HepG2 (cell line): ENCODE data around the gene ESPN. TPM values are rescaled to one million over a fixed set of nuclear protein-coding genes. Genes with fewer than 3 reads are reported as not detected.
"Not testable (repeated sequence)": the region's sequence is repeated elsewhere in the genome, so short reads cannot be mapped to it uniquely, and the experiment has no call there.

Experiments used
- ATAC-seq: fragments of 200-7000 bp; cut with Tn5 transposase; 3 replicates; pipeline ENCODE4 v1.9.1; 2020; ENCODE audit warnings: mild to moderate bottlenecking, moderate library complexity
- BruUV-seq: library from RNA; stranded (reverse); fragments of 400-500 nt; replicated peaks from 2 replicates; lab custom pipeline; 2021; lab: Mats Ljungman, UMichigan
- CTCF ChIA-PET: fragments of 300-600 bp; formaldehyde crosslinking; extraction: SDS; loops from one replicate; lab custom pipeline; 2021; ENCODE audit warnings: low total read pairs, inconsistent platforms, low intra/inter-chr PET ratio; lab: Yijun Ruan, JAX
- POLR2A ChIA-PET: fragments of 350-600 bp; sonication (Branson Sonifier 250); formaldehyde crosslinking; loops from one replicate; lab custom pipeline; 2020; ENCODE audit warnings: antibody characterized with exemption, inconsistent platforms; lab: Yijun Ruan, JAX
- DNase-seq: peaks from one replicate; pipeline ENCODE4 v3.0.0-alpha.2; 2015; ENCODE audit warnings: low spot score
- FAIRE-seq: peaks from 3 replicates; lab custom pipeline; 2011; peaks lifted over from hg19 to GRCh38; lab: Jason Lieb, UNC
- H2AFZ ChIP-seq: one replicate; pipeline ENCODE4 v1.6.1; 2011; ENCODE audit warnings: low read length, inconsistent platforms
- H3K27ac ChIP-seq: fragments of 300-600 bp; 3 replicates; pipeline ENCODE4 v1.8.0; 2011; ENCODE audit warnings: mixed run types, mild to moderate bottlenecking, mixed read lengths, low read length, inconsistent platforms; ENCODE audit not compliant: insufficient read depth; ENCODE audit errors: extremely low read length
- H3K27me3 ChIP-seq, 2 experiments: fragments of 200-600 bp in 1 of 2; 2 replicates in 1 of 2; 3 replicates in 1 of 2; pipeline versions ENCODE4 v1.6.0 to v1.8.0; 2011; ENCODE audit warnings: low read length in 2 of 2, mild to moderate bottlenecking in 2 of 2, moderate library complexity in 2 of 2, inconsistent platforms in 1 of 2; ENCODE audit not compliant: insufficient read depth in 2 of 2, control insufficient read depth in 1 of 2
- H3K36me3 ChIP-seq, 2 experiments: fragments of 200-600 bp in 1 of 2; replicated peaks in 1 of 2; 2 replicates in 1 of 2; 3 replicates in 1 of 2; pipeline versions ENCODE4 v1.5.1 to v1.8.0; 2011; ENCODE audit warnings: low read length in 2 of 2, inconsistent platforms in 1 of 2; ENCODE audit not compliant: insufficient read depth in 2 of 2, control insufficient read depth in 1 of 2
- H3K4me1 ChIP-seq: 2 replicates; pipeline ENCODE4 v1.5.1; 2012; ENCODE audit warnings: low read length, inconsistent platforms; ENCODE audit not compliant: insufficient read depth
- H3K4me2 ChIP-seq: 2 replicates; pipeline ENCODE4 v1.6.0; 2011; ENCODE audit warnings: low read depth, low read length, inconsistent platforms
- H3K4me3 ChIP-seq, 3 experiments: fragments of 200-600 bp in 1 of 3; sonication (generic), shearing (Covaris generic) in 1 of 3; replicated peaks in 1 of 3; 2 replicates each; pipeline ENCODE4 v1.5.1; 2011 to 2016; ENCODE audit warnings: low read length in 3 of 3, inconsistent platforms in 2 of 3, low read depth in 2 of 3, mild to moderate bottlenecking in 2 of 3, control low read depth in 1 of 3, mixed read lengths in 1 of 3; ENCODE audit not compliant: insufficient read depth in 1 of 3
- H3K79me2 ChIP-seq: one replicate; pipeline ENCODE4 v1.6.1; 2011; ENCODE audit warnings: low read length, inconsistent platforms; ENCODE audit not compliant: insufficient read depth
- H3K9ac ChIP-seq: 2 replicates; pipeline ENCODE4 v1.6.0; 2011; ENCODE audit warnings: mild to moderate bottlenecking, low read depth, low read length, inconsistent platforms; ENCODE audit not compliant: insufficient read depth
- H3K9me3 ChIP-seq: 2 replicates; pipeline ENCODE4 v1.5.1; 2012; ENCODE audit warnings: mild to moderate bottlenecking, low read length
- H4K20me1 ChIP-seq: 2 replicates; pipeline ENCODE4 v1.6.0; 2011; ENCODE audit warnings: inconsistent platforms, mild to moderate bottlenecking, low read length, moderate library complexity; ENCODE audit not compliant: insufficient read depth
- ZNF343 ChIP-seq: sonication (generic); formaldehyde crosslinking; IDR thresholded peaks from 2 replicates; pipeline ENCODE4 v1.4.0; 2020; ENCODE audit warnings: mild to moderate bottlenecking, missing genetic modification reagents
- ZNF569 ChIP-seq: sonication (generic); formaldehyde crosslinking; IDR thresholded peaks from 2 replicates; pipeline ENCODE4 v1.5.0; 2020; ENCODE audit warnings: mild to moderate bottlenecking, missing genetic modification reagents, moderate library complexity, borderline replicate concordance
- WGBS: methylation state at CpG from one replicate; pipeline ENCODE4 v1.1.6; 2017; ENCODE audit warnings: low lambda C conversion rate; 5-methylcytosine and 5-hydroxymethylcytosine counted together
- in situ Hi-C: cut with HindIII; loops from 2 replicates; pipeline ENCODE4 v1.10.0; 2017; ENCODE audit warnings: low pct_unique_long_range_greater_than_20kb; ENCODE audit not compliant: extremely low pct_ligation_motif_present
- intact Hi-C: fragments of 100-400 bp; cut with micrococcal nuclease; formaldehyde crosslinking; loops from one replicate; pipeline ENCODE4 v1.10.0; 2022; ENCODE audit not compliant: unreplicated experiment
- polyA plus RNA-seq, 8 experiments: library from polyadenylated mRNA; depleted of rRNA in 3 of 8; stranded (reverse) in 7 of 8; unstranded in 1 of 8; fragments of >200 nt; fragmentation: Illumina TruSeq in 4 of 8; extraction: Trizol in 4 of 8; gene quantifications; 2 replicates each; pipeline versions ENCODE4 v1.2.1 to v1.2.3, GENCODE V29; 2011 to 2016; ENCODE audit warnings: low read depth in 4 of 8, missing spikeins in 1 of 8, mixed read lengths in 1 of 8; ENCODE audit not compliant: insufficient read depth in 1 of 8
- total RNA-seq, 5 experiments: library from RNA; depleted of rRNA; stranded (reverse); fragments of >200 nt; fragmentation: Illumina TruSeq; extraction: Trizol; gene quantifications; 2 replicates each; pipeline ENCODE4 v1.2.3, GENCODE V29; 2016; ENCODE audit warnings: low read depth in 1 of 5
- TF ChIP-seq, protein P1 (sequence below): sonication (generic); formaldehyde crosslinking; IDR thresholded peaks from 2 replicates; pipeline ENCODE4 v1.5.1; 2020; ENCODE audit warnings: missing genetic modification reagents, mild to moderate bottlenecking, borderline replicate concordance
- TF ChIP-seq, protein P2 (sequence below): IDR thresholded peaks from 2 replicates; pipeline ENCODE4 v1.6.1; 2016; ENCODE audit warnings: low read depth, missing genetic modification reagents, missing compliant biosample characterization

The ESPN gene
- total and polyA plus RNA-seq, 2 of the 13 experiments (the other 11 are each of a cell fraction or from before 2014, with no cell fraction given): 48.6 to 54.2 TPM

DNA sequence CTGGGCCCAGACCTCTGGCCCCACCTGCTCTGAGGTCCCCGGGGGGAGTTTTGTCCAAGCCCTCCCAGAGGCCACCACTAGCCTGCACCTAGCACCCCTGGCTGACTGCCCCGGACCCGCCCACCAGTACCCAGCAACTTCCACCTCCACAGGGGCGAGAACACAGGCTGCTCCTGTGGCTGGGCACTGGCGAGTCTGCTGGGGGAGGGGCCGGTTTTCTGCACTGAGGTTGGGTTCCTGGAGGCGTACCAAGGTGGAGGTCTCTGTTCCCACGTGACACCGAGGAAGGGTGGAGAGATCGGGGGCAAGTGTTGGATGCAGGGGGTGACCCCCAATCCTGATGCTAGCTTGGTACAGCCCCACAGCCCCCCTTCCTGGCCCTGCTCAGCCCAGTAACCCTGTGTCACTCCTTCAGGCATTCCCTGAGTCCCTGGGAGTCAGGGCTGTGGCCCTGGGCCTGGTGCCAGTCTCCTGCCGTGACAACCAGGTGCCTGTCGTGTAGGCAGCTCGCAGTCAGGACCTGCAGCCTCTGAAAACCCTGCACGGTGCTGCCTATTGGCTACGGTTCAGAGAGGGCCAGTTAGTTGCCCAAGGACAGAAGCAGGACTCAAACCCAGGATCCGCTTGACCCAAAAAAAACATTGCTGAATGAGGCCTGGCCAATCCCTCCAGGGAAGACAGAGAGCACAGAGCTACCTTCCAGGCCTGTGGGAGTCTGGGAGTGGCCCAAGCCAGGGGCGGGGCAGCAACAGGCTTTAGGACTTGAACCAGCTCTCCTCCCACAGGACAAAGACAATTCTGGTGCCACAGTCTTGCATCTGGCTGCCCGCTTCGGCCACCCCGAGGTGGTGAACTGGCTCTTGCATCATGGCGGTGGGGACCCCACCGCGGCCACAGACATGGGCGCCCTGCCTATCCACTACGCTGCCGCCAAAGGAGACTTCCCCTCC lies 3.1 kb downstream of the ESPN start (continued):
- TF ChIP-seq, protein P1, sequence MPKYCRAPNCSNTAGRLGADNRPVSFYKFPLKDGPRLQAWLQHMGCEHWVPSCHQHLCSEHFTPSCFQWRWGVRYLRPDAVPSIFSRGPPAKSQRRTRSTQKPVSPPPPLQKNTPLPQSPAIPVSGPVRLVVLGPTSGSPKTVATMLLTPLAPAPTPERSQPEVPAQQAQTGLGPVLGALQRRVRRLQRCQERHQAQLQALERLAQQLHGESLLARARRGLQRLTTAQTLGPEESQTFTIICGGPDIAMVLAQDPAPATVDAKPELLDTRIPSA: no peak
- TF ChIP-seq, protein P2, sequence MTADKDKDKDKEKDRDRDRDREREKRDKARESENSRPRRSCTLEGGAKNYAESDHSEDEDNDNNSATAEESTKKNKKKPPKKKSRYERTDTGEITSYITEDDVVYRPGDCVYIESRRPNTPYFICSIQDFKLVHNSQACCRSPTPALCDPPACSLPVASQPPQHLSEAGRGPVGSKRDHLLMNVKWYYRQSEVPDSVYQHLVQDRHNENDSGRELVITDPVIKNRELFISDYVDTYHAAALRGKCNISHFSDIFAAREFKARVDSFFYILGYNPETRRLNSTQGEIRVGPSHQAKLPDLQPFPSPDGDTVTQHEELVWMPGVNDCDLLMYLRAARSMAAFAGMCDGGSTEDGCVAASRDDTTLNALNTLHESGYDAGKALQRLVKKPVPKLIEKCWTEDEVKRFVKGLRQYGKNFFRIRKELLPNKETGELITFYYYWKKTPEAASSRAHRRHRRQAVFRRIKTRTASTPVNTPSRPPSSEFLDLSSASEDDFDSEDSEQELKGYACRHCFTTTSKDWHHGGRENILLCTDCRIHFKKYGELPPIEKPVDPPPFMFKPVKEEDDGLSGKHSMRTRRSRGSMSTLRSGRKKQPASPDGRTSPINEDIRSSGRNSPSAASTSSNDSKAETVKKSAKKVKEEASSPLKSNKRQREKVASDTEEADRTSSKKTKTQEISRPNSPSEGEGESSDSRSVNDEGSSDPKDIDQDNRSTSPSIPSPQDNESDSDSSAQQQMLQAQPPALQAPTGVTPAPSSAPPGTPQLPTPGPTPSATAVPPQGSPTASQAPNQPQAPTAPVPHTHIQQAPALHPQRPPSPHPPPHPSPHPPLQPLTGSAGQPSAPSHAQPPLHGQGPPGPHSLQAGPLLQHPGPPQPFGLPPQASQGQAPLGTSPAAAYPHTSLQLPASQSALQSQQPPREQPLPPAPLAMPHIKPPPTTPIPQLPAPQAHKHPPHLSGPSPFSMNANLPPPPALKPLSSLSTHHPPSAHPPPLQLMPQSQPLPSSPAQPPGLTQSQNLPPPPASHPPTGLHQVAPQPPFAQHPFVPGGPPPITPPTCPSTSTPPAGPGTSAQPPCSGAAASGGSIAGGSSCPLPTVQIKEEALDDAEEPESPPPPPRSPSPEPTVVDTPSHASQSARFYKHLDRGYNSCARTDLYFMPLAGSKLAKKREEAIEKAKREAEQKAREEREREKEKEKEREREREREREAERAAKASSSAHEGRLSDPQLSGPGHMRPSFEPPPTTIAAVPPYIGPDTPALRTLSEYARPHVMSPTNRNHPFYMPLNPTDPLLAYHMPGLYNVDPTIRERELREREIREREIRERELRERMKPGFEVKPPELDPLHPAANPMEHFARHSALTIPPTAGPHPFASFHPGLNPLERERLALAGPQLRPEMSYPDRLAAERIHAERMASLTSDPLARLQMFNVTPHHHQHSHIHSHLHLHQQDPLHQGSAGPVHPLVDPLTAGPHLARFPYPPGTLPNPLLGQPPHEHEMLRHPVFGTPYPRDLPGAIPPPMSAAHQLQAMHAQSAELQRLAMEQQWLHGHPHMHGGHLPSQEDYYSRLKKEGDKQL (CRISPR knock-in tag): no peak
- no peak for TF ChIP-seq ZNF569
- TF ChIP-seq ZNF343 (CRISPR knock-in tag): no peak

DNA sequence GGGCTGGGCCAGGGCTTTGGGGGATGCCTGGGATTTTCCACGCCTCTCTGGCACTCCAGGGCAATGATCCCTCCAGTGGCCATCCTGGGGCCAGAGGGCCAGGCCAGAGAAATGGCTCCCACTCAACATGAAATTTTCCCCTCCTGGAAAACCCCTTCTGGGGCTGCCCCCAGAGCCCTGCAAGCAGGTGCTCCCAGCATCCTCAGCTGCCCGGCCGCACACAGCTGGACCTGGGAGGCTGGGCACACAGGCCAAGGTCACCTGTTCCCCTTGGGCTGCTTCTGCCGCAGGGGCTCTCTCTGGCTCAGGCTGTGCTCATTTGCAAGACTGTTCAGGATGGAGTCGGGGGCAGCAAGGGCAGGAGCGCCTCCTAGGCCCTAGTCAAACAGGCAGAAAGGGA lies 3.9 kb downstream of the ESPN start:
- in situ Hi-C loops, H3K4me2 ChIP-seq, FAIRE-seq, CTCF ChIA-PET, H3K27ac ChIP-seq, H3K4me3 ChIP-seq, intact Hi-C loops, H3K79me2 ChIP-seq, H3K36me3 ChIP-seq, H4K20me1 ChIP-seq, DNase-seq, H2AFZ ChIP-seq, ATAC-seq, H3K9me3 ChIP-seq, BruUV-seq, POLR2A ChIA-PET, H3K9ac ChIP-seq: not testable (repeated sequence)
- Histone ChIP-seq H3K4me1 (peaks cover 44% of the 10 kb centered on the region), H3K27me3 (peaks cover 33 to 73% of the 10 kb centered on the region in 2 experiments)
- WGBS: no CpG with 5 or more reads among the region's 6 CpGs
